Measurements from ENCODE around the gene TSPYL1.
"Not testable (repeated sequence)": the region's sequence is repeated elsewhere in the genome, so short reads cannot be mapped to it uniquely, and the experiment has no call there.

TSPYL1 gene

GRCh38 chr6:116292553-116292952, 12.8 kb upstream of the TSPYL1 start:
- no peak for DNase-seq

- DNase-seq: no peak
Measured at GRCh38 chr6:116291701-116292396, 12.1 kb upstream of the TSPYL1 start.

GRCh38 chr6:116290799-116291198, 11.1 kb upstream of the TSPYL1 start:
- DNase-seq: no peak

- no peak for DNase-seq
Measured at GRCh38 chr6:116289876-116290275, 10.1 kb upstream of the TSPYL1 start.

- peak; percentile 73 for DNase-seq
Measured at GRCh38 chr6:116287689-116288282, 8.1 kb upstream of the TSPYL1 start.

- DNase-seq: peak; percentile 32
Measured at GRCh38 chr6:116286773-116287358, 7.1 kb upstream of the TSPYL1 start.

GRCh38 chr6:116284984-116285383, 5.3 kb upstream of the TSPYL1 start:
- DNase-seq: not testable (repeated sequence)

- DNase-seq: no peak
Measured at GRCh38 chr6:116283191-116283590, 3.5 kb upstream of the TSPYL1 start.

- DNase-seq: no peak
Measured at GRCh38 chr6:116282698-116283097, 3.0 kb upstream of the TSPYL1 start.

GRCh38 chr6:116280933-116281316, 1.2 kb upstream of the TSPYL1 start:
- DNase-seq: peak; percentile 60

GRCh38 chr6:116280161-116280932, 617 bp upstream of the TSPYL1 start:
- peak; percentile 60 for DNase-seq

GRCh38 chr6:116278854-116279231, 887 bp downstream of the TSPYL1 start:
- no peak for DNase-seq

- DNase-seq: no peak
Measured at GRCh38 chr6:116278481-116278829, 1.3 kb downstream of the TSPYL1 start.

GRCh38 chr6:116277124-116277523, 2.6 kb downstream of the TSPYL1 start:
- DNase-seq: no peak

- no peak for DNase-seq
Measured at GRCh38 chr6:116271149-116271708, 8.5 kb downstream of the TSPYL1 start.

GRCh38 chr6:116268589-116269293, 11.0 kb downstream of the TSPYL1 start:
- peak; percentile 93 for DNase-seq

GRCh38 chr6:116267836-116268588, 11.7 kb downstream of the TSPYL1 start:
- DNase-seq: no peak

GRCh38 chr6:116266803-116267202, 12.9 kb downstream of the TSPYL1 start:
- no peak for DNase-seq

- DNase-seq: no peak
Measured at GRCh38 chr6:116265041-116265829, 14.5 kb downstream of the TSPYL1 start.

- DNase-seq: no peak
Measured at GRCh38 chr6:116263353-116263752, 16.4 kb downstream of the TSPYL1 start.

- DNase-seq: no peak
Measured at GRCh38 chr6:116258520-116258919, 21.2 kb downstream of the TSPYL1 start.
